ENCODE measurements around the gene NCAN. TPM values are rescaled to one million over a fixed set of nuclear protein-coding genes. Genes with fewer than 3 reads are reported as not detected.
A peak's percentile ranks its signal among the peaks of the same experiment; 100 is the strongest.

The NCAN gene
- total and polyA plus RNA-seq, 2 experiments from 2014 or later = 0.03 TPM; not detected in 1

- no peaks in the 10 kb centered on the region for H3K27me3 ChIP-seq
- H3K4me2 ChIP-seq = peak overlapping the region; percentile 86
- no peaks in the 10 kb centered on the region for H3K36me3 ChIP-seq (replicated peaks; ENCODE audit: insufficient read depth, low read depth)
- no peak for DNase-seq (ENCODE audit: low spot score)
- H3K4me3 ChIP-seq = no peak overlapping the region
- WGBS (ENCODE audit: low lambda C conversion rate, missing lambda C conversion rate) = 84% methylated on average over 9 of the region's 9 CpGs
- peaks cover 10% of the 10 kb centered on the region for H3K4me1 ChIP-seq (ENCODE audit: insufficient read depth)
- H3K27ac ChIP-seq = no peak overlapping the region
- H3K79me2 ChIP-seq = no peaks in the 10 kb centered on the region
- no peaks in the 10 kb centered on the region for H3K9me3 ChIP-seq (ENCODE audit: low read depth)
- H4K20me1 ChIP-seq (ENCODE audit: insufficient read depth, poor library complexity, severe bottlenecking) = no peaks in the 10 kb centered on the region
- no peaks in the 10 kb centered on the region for H3K9me2 ChIP-seq (replicated peaks; ENCODE audit: insufficient read depth)
- no peak for TF ChIP-seq EZH2phosphoT487 (IDR thresholded peaks at IDR 0.05; ENCODE audit: low read depth, severe bottlenecking, unreplicated experiment)
- no peak for TF ChIP-seq EZH2 (IDR thresholded peaks at IDR 0.05; ENCODE audit: borderline replicate concordance)
- no peak for TF ChIP-seq CTCF (IDR thresholded peaks at IDR 0.05; ENCODE audit: poor library complexity)
- H2AFZ ChIP-seq = no peak overlapping the region
Measured at GRCh38 chr19:19169236-19170052, 42.3 kb upstream of the NCAN start.

DNA sequence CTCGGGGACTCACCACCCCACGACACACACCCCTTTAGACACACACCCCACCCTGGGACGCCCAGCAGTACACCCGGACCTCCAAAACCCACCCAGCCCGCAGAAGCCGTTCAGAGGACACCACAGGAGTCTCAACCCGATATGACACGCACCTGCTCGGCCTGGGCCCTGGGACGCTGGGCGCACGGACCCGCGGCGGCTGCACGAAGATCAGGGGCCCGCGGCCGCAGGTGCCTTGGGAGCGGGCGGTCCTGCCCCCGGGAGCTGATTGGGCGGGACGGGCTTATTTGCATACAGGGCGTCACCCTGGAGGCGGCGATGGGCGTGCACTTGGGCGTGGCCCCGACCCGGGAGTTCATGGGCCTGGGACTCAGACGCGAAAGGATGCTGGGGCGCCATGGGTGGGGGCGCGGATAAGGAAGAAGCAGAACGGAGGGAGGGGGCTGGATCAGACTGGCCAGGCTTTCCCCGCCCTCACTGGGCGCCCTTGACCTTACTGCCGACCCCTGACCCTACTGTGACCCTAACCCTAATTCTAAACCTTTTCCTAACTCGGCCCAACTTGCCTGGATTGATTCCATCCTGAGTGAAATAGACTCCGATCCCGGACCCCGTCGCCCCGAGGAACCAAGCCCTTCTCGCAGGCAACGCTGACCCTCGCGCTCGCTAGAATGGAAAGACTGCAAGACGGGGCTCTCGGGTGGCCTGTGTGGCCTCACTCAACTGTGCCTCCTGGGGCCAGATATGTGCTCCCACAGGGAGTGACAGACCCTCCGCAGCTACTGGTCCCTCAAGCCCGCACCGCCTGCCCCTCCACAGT, 41.5 kb upstream of the NCAN start, which contains the start of gene MEF2B:
TSS of gene MEF2B (minus strand) at position 211 of the 820 bp plus-strand sequence. CDS start 19,528 bp downstream, outside the sequence.
- WGBS (ENCODE audit: low lambda C conversion rate, missing lambda C conversion rate) = 16% methylated on average over 51 of the region's 56 CpGs
- H2AFZ ChIP-seq = no peak within 1 kb of the TSS
- peaks cover 10% of the 10 kb centered on the region for H3K4me1 ChIP-seq (ENCODE audit: insufficient read depth)
- TF ChIP-seq EZH2 (IDR thresholded peaks at IDR 0.05; ENCODE audit: borderline replicate concordance) (no peak), EZH2phosphoT487 (IDR thresholded peaks at IDR 0.05; ENCODE audit: low read depth, severe bottlenecking, unreplicated experiment) (no peak), CTCF (IDR thresholded peaks at IDR 0.05; ENCODE audit: poor library complexity) (no peak)
- peak within 1 kb of the TSS; percentile 14 for H3K4me3 ChIP-seq
- H3K4me2 ChIP-seq = peak within 1 kb of the TSS; percentile 86
- H3K9me2 ChIP-seq (replicated peaks; ENCODE audit: insufficient read depth) = no peaks in the 10 kb centered on the region
- H3K36me3 ChIP-seq (replicated peaks; ENCODE audit: insufficient read depth, low read depth) = no peaks in the 10 kb centered on the region
- peak; percentile 89 for DNase-seq (ENCODE audit: low spot score)
- H3K27ac ChIP-seq = no peak within 1 kb of the TSS
- no peaks in the 10 kb centered on the region for H3K27me3 ChIP-seq
- H3K79me2 ChIP-seq = no peaks in the 10 kb centered on the region
- no peaks in the 10 kb centered on the region for H4K20me1 ChIP-seq (ENCODE audit: insufficient read depth, poor library complexity, severe bottlenecking)
- H3K9me3 ChIP-seq (ENCODE audit: low read depth) = no peaks in the 10 kb centered on the region

GRCh38 chr19:19170873-19171672, 40.7 kb upstream of the NCAN start:
- no peaks in the 10 kb centered on the region for H3K9me2 ChIP-seq (replicated peaks; ENCODE audit: insufficient read depth)
- H3K27ac ChIP-seq = no peak overlapping the region
- no peaks in the 10 kb centered on the region for H3K36me3 ChIP-seq (replicated peaks; ENCODE audit: insufficient read depth, low read depth)
- 74% methylated on average over 6 of the region's 6 CpGs for WGBS (ENCODE audit: low lambda C conversion rate, missing lambda C conversion rate)
- no peak for TF ChIP-seq EZH2 (IDR thresholded peaks at IDR 0.05; ENCODE audit: borderline replicate concordance)
- no peak for TF ChIP-seq CTCF (IDR thresholded peaks at IDR 0.05; ENCODE audit: poor library complexity)
- no peak for TF ChIP-seq EZH2phosphoT487 (IDR thresholded peaks at IDR 0.05; ENCODE audit: low read depth, severe bottlenecking, unreplicated experiment)
- H4K20me1 ChIP-seq (ENCODE audit: insufficient read depth, poor library complexity, severe bottlenecking) = no peaks in the 10 kb centered on the region
- no peak overlapping the region for H3K4me3 ChIP-seq
- H3K9me3 ChIP-seq (ENCODE audit: low read depth) = no peaks in the 10 kb centered on the region
- H2AFZ ChIP-seq = no peak overlapping the region
- no peak for DNase-seq (ENCODE audit: low spot score)
- H3K27me3 ChIP-seq = no peaks in the 10 kb centered on the region
- peaks cover 10% of the 10 kb centered on the region for H3K4me1 ChIP-seq (ENCODE audit: insufficient read depth)
- H3K4me2 ChIP-seq = peak overlapping the region; percentile 86
- H3K79me2 ChIP-seq = no peaks in the 10 kb centered on the region
